DMS153 treated with DMSO at 0.1 percent for 48 hours (cell line): ENCODE results near the gene CLTB.
"Not testable (repeated sequence)": the region's sequence is repeated elsewhere in the genome, so short reads cannot be mapped to it uniquely, and the experiment has no call there.

ENCODE experiments used
- DNase-seq: peaks from one replicate; lab custom pipeline; 2025; ENCODE audit not compliant: unreplicated experiment; lab: John Stamatoyannopoulos, UW

CLTB gene

DNA sequence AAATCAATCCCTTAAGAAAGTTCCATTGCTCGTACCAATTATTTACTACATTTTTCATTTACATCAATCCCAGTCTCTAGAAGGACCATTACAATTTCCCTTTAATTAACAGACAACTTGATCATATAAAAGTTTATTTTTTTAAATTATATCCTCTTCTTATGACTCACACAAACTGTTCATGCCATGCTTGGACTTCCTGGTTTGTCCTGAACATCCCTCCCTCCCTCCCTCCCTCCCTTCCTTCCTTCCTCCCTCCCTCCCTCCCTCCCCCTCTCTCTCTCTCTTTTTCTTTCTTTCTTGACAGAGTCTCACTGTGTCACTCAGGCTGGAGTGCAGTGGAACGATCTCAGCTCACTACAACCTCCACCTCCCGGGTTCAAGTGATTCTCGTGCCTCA, 11.6 kb upstream of the CLTB start:
- no peak for DNase-seq

DNA sequence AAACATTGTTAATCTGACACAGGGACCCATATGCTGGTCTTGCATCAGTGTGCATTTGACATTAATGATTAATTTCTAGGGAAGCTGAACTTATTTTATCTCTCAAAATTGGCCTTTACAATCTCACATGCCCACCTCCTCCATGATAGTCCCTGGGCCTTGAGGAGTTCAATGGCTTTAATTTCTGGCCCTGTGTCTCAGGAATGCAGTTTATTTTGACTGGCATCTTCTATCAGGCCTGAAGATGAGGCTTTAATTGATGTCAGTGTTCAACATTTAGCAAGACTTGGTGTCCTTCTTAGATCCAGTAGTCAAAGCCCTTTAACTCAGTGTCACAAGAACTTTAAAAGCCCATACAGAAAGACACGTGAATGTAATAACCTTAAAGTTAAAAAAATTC, 10.5 kb upstream of the CLTB start:
- DNase-seq, result no peak

GRCh38 chr5:176425791-176426190, 9.5 kb upstream of the CLTB start:
- no peak for DNase-seq

DNA sequence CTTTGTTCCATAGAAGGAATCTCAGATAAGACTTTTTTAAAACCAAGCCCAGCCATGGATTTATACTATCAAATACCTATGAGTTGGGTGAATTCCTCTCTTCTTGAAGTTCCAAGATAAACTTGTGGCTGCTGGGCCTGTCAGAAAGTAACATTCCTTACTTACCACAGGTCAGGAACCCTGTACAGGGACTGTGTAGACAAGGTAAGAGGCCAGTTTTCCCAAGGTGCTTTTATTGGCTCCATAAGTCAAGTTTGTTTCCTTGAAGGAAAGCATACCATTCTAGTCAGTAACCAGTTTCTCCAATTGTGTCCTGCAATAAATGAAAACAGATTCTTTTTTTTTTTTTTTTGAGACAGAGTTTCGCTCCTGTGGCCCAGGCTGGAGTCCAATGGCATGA, 8.8 kb upstream of the CLTB start:
- no peak for DNase-seq

GRCh38 chr5:176424181-176424580, 7.8 kb upstream of the CLTB start:
- DNase-seq, result no peak

GRCh38 chr5:176420972-176421544, 4.7 kb upstream of the CLTB start:
- DNase-seq, result no peak

DNA sequence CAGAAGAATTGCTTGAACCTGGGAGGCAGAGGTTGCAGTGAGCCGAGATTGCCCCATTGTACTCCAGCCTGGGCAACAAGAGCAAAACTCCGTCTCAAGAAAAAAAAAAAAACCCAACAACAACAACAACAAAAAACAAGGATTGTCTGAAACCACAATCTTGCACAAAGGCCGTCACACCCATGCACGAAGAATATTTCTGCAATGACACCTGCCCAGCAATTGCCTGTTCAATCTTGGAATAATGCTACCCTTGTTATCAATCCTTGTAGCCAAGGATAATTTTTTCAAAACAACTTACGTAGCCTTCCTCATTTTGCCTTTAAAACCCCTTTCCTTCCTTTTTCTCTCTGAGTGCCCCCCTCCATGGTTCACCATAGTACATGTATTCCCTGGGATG, 3.7 kb upstream of the CLTB start:
- no peak for DNase-seq

DNA sequence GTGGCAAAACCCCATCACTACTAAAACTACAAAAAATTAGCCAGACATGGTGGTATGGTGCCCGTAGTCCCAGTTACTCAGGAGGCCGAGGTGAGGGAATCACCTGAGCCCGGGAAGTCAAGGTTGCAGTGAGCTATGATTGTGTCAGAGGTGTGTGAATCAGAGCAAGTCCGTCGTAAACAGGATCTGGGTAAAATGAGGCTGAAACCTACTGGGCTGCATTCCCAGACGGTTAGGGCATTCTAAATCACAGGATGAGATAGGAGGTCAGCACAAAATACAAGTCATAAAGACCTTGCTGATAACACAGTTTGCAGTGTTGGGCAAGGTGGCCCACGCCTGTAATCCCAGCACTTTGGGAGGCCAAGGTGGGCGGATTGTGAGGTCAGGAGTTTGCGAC, 1.9 kb upstream of the CLTB start:
- DNase-seq, result no peak

DNA sequence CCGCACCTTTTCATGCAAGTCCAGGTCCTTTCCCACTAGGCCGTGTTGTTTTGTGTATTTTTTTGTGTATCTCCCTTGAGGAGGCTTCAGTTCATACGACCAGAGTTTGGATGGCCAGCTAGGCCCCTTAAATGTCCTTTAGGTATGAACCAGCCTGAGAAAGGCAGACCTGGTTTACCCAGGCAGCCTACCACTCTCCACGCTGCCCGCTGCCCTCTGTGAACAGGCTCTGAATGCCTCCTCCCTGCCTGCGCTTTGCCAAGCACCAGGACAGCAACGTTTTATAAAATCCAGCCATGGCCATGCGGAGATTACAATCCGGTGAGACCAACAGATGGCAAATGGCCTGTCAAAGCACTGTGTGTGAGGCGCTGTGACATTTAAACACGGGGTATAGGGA, 626 bp upstream of the CLTB start:
- no peak for DNase-seq

GRCh38 chr5:176415240-176415951, 943 bp downstream of the CLTB start:
- no peak for DNase-seq

DNA sequence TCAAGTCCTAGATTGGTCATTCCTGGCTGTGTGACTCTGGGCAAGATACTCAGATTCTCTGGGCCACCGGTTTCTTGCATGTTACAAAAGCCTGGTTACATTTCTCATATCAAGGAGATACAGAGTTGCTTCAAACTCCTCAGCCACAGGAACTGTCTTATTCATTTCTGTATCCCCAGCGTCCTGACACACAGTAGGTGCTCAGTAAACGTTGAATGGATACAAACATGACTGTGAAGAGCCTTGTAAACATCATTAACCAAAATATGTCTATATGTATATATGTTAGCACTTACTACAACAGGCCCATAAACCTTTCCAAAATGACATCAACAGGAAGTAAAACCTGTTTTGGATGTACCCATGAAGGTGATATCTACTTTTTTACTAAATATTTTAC, 1.6 kb downstream of the CLTB start:
- DNase-seq, result no peak

GRCh38 chr5:176413709-176414191, 2.6 kb downstream of the CLTB start:
- no peak for DNase-seq

DNA sequence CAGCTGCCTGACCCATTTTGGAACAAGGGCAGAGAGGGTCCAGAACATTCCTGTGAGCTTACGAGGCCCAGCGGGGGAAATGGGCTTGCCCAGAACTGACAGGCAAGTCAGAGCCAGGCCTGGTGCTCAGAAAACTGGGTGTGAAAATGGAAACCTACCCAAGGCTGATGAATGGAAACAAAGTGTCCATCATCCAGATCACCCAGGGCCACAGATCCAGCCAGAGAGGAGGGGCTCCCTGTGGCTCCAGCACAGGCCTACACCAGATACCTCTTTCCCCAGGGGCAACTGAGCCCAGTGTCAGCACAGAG, 3.1 kb downstream of the CLTB start:
- DNase-seq, result no peak

- no peak for DNase-seq
Measured at GRCh38 chr5:176412517-176413254, 3.7 kb downstream of the CLTB start.

DNA sequence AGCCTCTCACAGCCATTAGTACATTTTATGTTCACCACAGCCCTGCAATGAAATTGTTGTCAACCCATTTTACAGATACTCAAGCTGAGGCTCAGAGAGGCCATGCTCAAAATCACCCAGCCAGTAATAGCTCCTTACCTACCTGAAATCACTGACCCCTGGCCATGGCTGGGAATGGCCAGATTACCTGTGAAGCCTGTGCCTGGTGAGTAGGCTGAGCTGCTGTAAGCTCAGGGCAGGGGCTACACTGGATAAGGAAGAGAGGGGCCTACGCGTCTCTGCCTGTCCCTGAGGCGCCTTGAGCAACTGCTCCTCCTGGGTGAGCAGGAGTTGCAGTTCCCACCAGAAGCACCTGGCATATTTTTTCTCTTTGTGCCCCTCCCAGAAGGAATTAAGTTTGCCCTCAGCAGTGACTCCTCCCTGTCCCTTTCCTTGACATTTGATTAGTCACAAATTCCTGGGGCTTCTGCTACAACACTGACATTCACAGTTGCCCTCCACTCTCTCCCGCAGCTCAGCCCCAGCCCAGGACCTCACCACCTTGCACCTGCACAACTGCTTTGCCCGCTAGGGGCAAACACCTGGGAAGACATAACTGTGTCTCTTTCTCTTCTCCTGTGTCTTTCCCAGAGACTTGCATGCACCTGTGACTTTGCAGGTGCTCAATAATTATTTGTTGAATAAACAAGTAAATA, 5.7 kb downstream of the CLTB start:
- DNase-seq, result no peak

DNA sequence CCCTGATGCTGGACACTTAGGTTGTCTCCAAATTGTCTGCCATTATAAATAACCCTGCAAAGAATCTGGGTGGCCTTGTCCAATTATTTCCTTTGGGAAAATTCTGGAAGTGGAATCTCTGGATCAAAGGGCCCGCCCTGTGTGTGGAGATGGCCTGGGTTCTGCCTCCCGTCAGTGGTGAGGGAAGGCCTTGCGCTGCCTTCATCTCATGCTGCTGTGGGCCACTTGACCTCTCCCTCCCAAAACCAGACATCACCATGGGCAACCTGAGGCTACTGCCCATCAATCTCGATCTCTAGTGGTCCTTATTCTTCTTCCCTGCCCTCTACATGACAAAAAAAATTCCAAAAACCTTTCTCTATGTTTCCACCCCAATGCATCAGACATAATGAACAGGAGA, 6.6 kb downstream of the CLTB start:
- no peak for DNase-seq

DNA sequence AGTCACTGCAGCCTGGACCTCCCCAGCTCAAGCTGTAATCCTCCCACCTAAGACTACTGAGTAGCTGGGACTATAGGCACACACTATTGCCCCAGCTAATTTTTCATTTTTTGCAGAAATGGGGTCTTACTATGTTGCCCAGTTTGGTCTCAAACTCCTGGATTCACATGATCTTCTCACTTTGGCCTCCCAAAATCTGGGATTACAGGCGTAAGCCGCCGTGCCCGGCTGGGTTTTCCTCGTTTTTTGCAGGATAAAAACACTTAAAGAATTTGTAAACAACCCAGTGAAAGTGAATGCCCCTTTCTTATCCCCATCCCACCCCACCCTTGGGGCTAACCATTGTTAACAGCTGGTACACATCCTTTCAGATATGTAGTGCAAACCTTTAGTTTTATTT, 7.7 kb downstream of the CLTB start:
- DNase-seq, result no peak

GRCh38 chr5:176408252-176408573, 8.1 kb downstream of the CLTB start:
- not testable (repeated sequence) for DNase-seq

- DNase-seq, result no peak
Measured at GRCh38 chr5:176407456-176408251, 8.7 kb downstream of the CLTB start.

DNA sequence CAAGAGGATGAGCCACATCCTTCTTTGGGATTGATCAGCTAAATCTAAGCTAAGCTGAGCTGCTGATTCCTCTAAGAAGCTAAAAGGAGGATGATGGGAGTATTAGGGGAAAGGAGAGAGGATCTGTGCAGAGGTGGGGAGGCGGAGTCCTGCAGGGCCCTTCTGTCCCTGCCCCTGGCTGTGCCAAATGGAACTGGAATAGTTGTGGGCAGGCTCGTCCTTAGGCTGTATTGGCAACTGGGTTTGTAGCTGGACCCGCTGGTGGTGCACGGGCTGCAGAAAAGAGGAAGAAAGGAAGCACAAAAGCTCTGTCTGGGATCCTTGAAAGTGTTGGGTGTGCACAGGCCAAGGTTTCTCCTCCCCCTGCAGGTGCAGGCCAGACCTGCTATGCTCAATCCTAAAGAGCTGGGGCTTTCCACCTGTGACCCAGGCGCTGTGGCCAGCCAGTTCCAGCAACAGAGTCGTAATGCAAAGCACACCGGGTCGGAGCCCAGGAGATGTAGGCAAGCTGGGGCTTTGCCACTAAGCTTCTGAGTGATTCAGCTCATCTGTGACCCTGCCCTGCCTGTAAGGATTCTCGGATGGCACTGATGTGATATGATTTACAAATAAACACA, 9.8 kb downstream of the CLTB start:
- DNase-seq, result no peak
